SK-N-SH treated with all-trans-retinoic acid at 6 μM for 48 hours (cell line): ENCODE data around the gene ARHGAP4.

Experiments used
- ARNTL ChIP-seq: fragments of 450-650 bp; formaldehyde crosslinking; IDR thresholded peaks from 2 replicates; pipeline ENCODE4 v1.5.0; 2020; ENCODE audit warnings: low read depth, mild to moderate bottlenecking, moderate library complexity, borderline replicate concordance
- BACH2 ChIP-seq: fragments of 250-450 bp; sonication (Bioruptor Pico); IDR thresholded peaks from 2 replicates; pipeline ENCODE4 v1.9.0; 2021; ENCODE audit warnings: mild to moderate bottlenecking, borderline replicate concordance
- CREB5 ChIP-seq: fragments of 250-450 bp; sonication (Bioruptor Pico); IDR thresholded peaks from 2 replicates; pipeline ENCODE4 v1.5.1; 2020; ENCODE audit warnings: low read depth, mild to moderate bottlenecking, moderate library complexity
- CSDC2 ChIP-seq: fragments of 250-450 bp; sonication (Bioruptor Pico); IDR thresholded peaks from 2 replicates; pipeline ENCODE4 v1.5.0; 2020; ENCODE audit warnings: mild to moderate bottlenecking, moderate library complexity
- CSRNP3 ChIP-seq: fragments of 250-450 bp; sonication (Bioruptor Pico); IDR thresholded peaks from 2 replicates; pipeline ENCODE4 v1.5.1; 2021; ENCODE audit warnings: mild to moderate bottlenecking, moderate library complexity
- GLIS3 ChIP-seq: fragments of 250-450 bp; sonication (Bioruptor Pico); IDR thresholded peaks from 2 replicates; pipeline ENCODE4 v1.5.0; 2020; ENCODE audit warnings: mild to moderate bottlenecking, moderate library complexity
- ISL1 ChIP-seq: fragments of 250-450 bp; sonication (Bioruptor Pico); IDR thresholded peaks from 2 replicates; pipeline ENCODE4 v2.1.2; 2022; ENCODE audit warnings: mild to moderate bottlenecking, moderate library complexity
- PATZ1 ChIP-seq: fragments of 250-450 bp; sonication (Bioruptor Pico); IDR thresholded peaks from 2 replicates; pipeline ENCODE4 v1.8.0; 2020; ENCODE audit warnings: mild to moderate bottlenecking, moderate library complexity, borderline replicate concordance
- RARB ChIP-seq: fragments of 250-450 bp; sonication (Bioruptor Pico); IDR thresholded peaks from 2 replicates; pipeline ENCODE4 v1.8.0; 2021; ENCODE audit warnings: mild to moderate bottlenecking, moderate library complexity
- SNAI2 ChIP-seq: fragments of 250-450 bp; sonication (Bioruptor Pico); IDR thresholded peaks from 2 replicates; pipeline ENCODE4 v1.5.0; 2020; ENCODE audit warnings: mild to moderate bottlenecking, moderate library complexity
- ZFP3 ChIP-seq: fragments of 250-450 bp; sonication (Bioruptor Pico); IDR thresholded peaks from 2 replicates; pipeline ENCODE4 v1.5.0; 2020; ENCODE audit warnings: mild to moderate bottlenecking, moderate library complexity
- ZFP30 ChIP-seq: fragments of 450-650 bp; formaldehyde crosslinking; IDR thresholded peaks from 2 replicates; pipeline ENCODE4 v1.5.0; 2022; ENCODE audit warnings: mild to moderate bottlenecking, moderate library complexity
- ZNF565 ChIP-seq: fragments of 450-650 bp; formaldehyde crosslinking; conservative IDR thresholded peaks from 2 replicates; pipeline ENCODE4 v1.5.0; 2020; ENCODE audit warnings: low read depth, mild to moderate bottlenecking, moderate library complexity
- ZNF8 ChIP-seq: fragments of 450-650 bp; formaldehyde crosslinking; IDR thresholded peaks from 2 replicates; pipeline ENCODE4 v1.5.0; 2020; ENCODE audit warnings: mild to moderate bottlenecking, moderate library complexity

GRCh38 chrX:153907456-153907855 lies 18.6 kb downstream of the ARHGAP4 start:
- TF ChIP-seq ZFP3 (CRISPR knock-in tag) (no peak), ARNTL (CRISPR knock-in tag) (no peak), BACH2 (CRISPR knock-in tag) (no peak), ISL1 (no peak), PATZ1 (CRISPR knock-in tag) (no peak), CREB5 (CRISPR knock-in tag) (no peak), RARB (no peak), CSRNP3 (no peak), CSDC2 (no peak), ZNF565 (CRISPR knock-in tag) (no peak), ZFP30 (no peak), ZNF8 (CRISPR knock-in tag) (no peak), SNAI2 (CRISPR knock-in tag) (no peak), GLIS3 (no peak)
